ENCODE measurements around the gene NDUFV2.

The NDUFV2 gene

GRCh38 chr18:9123520-9123919 is 21.0 kb downstream of the NDUFV2 start:
- no peak for DNase-seq

- no peak for DNase-seq
Observed at GRCh38 chr18:9124824-9125223, 22.3 kb downstream of the NDUFV2 start.

DNA sequence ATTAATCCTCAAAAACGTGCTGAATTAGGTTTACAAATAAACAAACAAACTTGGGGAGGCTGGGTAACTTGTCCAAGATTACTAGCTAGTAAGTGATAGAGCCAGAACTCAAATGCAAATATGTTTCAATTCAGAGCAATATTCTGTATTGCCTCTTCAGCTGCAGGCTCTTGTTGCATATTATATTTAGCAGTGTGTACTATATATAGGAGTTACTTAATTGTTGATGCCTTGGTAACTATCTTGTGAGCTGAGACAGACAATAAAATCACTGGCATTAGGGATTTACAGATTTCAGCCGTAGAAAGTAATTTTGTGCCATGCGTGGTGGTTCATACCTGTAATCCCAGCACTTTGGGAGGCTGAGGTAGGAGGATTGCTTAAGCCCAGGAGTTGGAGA is 23.8 kb downstream of the NDUFV2 start:
- DNase-seq, result no peak

DNA sequence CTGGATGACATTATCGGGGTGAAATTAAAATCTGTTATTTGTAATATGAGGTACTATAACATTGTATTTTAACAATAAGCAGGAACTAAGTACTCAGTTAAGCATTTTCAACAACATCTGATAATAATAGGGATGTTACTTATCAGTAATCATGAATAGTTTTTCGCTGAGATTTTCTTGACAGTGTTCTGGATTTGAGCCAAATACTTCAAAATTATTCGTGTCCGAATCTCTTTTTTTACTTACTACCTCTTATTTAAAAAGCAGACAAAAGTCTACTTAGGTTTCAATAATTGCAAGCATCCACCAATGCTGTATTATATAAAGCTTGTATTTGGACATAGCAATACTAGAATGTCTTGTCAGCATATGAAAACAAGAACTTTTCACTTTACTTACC is 27.7 kb downstream of the NDUFV2 start:
- DNase-seq, result no peak

GRCh38 chr18:9130806-9131205 is 28.3 kb downstream of the NDUFV2 start:
- DNase-seq, result no peak

DNA sequence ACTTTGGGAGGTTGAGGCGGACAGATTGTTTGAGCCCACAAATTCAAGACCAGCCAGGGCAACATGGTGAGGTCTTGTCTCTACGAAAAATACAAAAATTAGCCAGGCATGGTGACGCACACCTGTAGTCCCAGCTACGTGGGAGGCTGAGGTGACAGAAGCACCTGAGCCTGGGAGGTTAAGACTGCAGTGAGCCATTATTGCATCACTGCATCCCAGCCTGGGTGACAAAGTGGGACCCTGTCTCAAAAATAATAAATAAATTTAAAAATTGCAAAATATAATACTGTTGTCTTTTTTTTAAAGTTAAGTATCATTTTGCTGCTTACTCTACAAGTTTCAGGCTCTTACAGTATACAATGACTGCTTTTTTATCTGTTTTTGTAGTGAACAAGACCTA is 30.1 kb downstream of the NDUFV2 start:
- DNase-seq, result no peak

DNA sequence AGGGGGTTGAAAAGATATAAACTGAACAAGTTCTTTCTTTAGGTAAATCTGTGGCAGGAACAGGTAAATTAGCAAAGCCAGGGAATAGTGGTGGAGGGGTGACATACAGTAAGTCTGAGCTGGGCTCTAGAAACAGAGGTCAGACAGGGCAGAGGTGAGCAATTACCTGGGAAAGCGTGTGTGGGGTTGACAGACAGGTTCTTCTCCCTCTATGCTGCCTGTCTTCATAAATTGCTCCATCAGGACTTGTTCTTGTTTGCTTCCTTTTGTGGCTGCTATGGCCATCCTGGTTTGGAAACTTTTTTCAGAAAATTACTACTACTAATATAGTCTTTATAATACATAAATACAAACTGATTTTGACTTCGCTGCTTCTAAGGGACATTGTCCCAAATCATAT is 30.7 kb downstream of the NDUFV2 start:
- DNase-seq, result no peak

- no peak for DNase-seq
Observed at GRCh38 chr18:9135081-9135911, 32.8 kb downstream of the NDUFV2 start.

DNA sequence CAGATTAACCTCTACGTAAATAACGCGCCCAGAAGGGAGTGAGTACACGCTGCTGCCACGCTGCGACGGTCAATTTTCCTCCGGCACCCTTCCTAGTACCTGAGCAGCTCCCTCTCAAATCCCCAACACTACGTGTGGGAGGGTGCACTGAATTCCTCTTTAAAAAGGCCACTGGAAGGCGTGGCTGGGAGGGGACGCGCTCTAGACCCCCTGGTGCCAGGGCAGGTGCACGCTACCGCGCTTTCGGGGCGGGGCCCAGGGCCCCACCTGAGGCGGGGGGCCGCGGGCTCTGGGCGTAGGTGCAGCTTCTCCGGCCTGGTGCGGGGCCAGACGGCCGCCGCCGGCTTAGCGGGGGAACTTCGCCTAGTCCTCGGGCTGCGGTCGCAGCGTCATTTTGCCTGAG is 33.4 kb downstream of the NDUFV2 start:
- no peak for DNase-seq

- DNase-seq, result peak; percentile 98
Observed at GRCh38 chr18:9136315-9137155, 34.0 kb downstream of the NDUFV2 start, which contains the start of gene ANKRD12. ANKRD12 (plus strand) TSS chr18:9136781; CDS start chr18:9182433, 45,652 bp downstream.

- no peak for DNase-seq
Observed at GRCh38 chr18:9137168-9138066, 34.9 kb downstream of the NDUFV2 start.

DNA sequence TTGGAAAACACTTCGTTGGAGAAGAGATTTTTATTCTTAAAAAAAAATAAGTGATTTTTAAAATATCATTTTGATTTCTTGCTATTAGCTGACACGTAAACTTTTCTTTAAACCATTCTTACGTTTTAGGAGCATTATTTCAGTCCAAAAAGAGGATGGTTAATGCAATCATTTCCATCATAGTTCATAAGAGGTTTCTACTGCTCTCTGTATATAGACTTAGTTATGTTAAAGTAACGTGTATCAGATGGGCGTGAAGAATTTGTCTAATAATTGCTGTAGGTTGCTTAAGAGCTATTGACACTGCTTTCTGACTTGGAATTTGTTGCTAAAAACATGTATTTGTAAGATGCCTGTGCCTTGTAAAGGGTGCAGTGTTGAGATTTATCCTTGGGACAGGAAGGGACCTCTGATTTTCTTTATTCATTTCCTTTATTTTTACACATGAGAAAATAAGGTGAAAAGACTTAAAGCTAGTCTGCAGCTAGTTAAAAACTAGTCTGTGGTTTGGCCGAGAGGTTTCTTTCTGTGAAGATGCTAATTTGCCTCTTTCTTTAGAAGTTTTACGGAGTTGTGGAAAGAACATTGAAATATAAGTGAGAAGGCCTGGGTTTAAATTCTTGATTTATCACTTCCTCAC is 37.0 kb downstream of the NDUFV2 start:
- DNase-seq, result no peak

DNA sequence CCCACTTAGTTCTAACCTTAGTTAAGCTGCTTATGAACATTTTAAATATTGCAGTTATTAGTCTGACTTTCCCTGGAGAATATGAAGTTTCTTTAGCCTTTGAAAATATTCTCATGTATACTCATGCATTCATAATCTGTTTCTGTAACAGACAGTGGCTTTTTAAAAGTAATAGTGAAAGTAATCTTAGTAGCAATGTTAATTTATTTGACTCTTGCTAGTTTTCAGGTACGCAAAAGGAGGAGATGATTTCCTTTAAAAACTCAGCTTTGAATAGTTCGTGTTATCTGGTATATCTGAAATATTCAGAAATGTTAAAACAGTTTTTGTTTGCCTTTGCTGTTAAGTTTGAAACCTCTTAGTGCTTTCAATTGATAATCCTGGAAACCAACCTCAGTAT is 37.9 kb downstream of the NDUFV2 start:
- DNase-seq, result no peak

GRCh38 chr18:9140984-9141383 is 38.5 kb downstream of the NDUFV2 start:
- DNase-seq, result no peak

- DNase-seq, result no peak
Observed at GRCh38 chr18:9146224-9146623, 43.7 kb downstream of the NDUFV2 start.

DNA sequence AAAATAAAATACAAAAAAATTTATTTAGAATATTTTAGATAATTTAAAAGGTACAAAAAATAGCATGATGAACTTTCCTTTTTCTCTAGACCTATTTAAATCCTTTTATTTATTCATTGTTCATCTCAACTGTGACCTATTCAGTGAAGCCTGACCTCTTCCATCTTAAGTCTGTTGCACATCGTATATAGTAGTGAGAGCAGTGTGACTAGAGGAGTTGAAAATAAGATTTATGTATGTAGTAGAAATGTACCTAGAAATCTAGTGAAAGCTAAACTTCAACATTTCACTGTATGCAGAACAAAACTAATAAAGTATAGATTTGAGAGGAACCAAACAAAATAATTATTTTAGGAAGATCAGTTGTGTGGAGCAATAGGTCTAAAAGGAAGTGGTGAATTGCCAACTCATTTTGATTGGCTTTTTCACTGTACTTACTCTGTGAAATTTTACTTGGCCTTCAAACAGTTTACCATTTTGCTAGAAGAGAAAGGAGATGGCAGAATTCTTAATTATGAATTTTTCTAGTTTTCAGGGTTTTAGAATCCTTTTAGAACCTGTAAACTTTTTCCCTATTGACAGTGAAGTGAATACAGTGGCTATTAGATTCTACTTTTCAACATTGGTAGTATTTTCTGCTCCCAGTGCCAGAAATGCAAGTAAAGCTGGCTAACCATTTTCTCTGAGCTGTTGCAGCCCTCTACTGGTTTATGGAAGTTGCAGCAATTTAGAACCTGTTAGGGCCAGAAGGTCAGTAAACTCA is 45.1 kb downstream of the NDUFV2 start:
- DNase-seq, result no peak

DNA sequence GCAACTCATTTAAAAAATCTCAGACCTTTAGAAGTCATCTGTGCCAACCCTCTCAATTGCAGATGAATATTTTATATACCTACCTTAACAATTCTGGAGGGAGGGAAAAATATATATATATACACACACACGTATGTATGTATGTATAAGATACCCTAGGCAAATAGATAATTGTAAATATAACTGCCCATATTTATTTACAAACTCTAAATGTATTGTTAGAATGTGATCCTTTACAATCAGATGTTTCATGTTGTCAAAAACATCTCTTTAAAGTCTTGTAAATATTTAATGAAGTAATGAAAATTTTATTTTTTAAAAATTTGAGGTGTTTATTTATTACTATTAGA is 45.7 kb downstream of the NDUFV2 start:
- no peak for DNase-seq

- DNase-seq, result no peak
Observed at GRCh38 chr18:9150121-9150520, 47.6 kb downstream of the NDUFV2 start.

GRCh38 chr18:9153256-9153655 is 50.8 kb downstream of the NDUFV2 start:
- DNase-seq, result no peak

DNA sequence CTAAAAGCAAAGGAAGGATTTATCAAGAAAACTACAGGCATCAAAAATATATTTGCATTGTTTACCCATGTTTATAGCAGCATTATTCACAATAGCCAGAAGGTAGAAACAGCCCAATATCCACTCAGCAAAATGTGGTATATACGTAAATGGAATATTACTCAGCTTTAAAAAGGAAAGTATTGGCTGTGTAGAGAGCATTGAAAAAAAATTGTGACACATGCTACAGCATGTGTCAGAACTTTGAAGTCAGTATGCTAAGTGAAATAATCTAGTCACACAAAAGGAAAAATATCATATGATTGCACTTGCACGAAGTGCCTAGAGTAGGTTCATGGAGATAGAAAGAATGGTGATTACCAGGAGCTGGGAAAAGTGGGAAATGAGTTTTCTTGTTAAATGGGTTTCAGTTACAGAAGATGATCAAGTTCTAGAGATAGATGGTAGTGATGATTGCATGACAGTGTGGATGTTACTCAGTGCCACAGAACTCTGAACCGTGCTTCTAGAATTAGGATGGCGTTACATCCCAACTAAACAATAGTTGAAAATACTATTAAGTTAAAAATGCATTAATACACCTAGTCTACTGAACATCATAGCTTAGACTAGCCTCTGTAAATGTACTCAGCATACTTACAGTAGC is 54.2 kb downstream of the NDUFV2 start:
- no peak for DNase-seq

DNA sequence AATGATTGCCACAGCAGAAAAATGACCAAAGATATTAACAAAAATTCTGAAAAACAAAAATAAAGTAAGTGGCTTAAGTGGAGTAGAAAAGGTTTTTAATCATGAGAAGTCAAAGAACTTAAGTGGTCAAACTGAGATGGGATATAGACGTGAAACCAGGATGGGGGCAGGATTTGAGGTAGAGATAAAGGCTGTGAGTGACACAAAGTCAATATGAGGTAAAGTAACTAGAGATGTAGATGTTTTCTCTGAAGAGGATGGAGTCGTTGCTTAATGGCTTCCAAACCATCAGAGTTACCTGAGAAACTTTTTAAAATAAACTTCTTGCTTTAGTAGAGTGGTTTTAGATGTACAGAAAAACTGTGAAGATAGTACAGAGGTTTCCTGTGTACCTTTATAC is 55.3 kb downstream of the NDUFV2 start:
- no peak for DNase-seq
